ENCODE data around the gene SCP2D1.

The SCP2D1 gene

GRCh38 chr20:18815194-18815942, 1.8 kb downstream of the SCP2D1 start:
- DNase-seq (ENCODE audit: low read depth), result no peak

GRCh38 chr20:18822832-18823231, 9.2 kb downstream of the SCP2D1 start:
- DNase-seq (ENCODE audit: low read depth), result no peak

DNA sequence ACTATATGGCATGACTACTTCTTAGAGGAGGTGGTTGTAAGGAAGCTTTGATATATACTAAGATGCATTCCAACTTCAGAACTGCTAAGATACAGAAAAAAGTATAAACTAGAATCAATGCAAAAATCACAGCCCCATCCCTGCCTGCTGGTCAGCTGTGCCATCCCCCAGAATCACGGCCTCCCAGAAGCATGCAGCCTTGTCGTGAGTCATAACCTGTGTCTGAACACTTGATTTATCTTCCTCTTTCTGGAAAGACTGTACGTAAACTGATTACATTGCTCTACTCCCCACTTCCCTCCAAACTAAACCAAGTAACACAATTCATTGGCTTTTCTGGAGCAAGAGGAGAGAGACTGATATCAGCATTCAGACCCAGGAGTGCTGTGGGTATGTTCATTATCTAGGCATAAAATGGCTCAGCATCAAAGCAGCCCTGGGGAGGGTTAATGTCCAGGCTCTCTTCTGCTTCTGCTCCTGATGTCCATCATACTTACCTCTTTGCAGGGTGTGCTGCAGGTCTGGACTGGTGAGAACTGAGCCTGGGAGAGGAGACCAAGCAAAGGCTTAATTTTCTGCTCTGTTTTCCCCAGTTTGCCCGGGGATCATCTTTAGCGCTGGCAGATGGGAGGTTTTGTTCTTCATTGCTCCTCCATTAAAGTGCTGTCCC, 18.4 kb downstream of the SCP2D1 start:
- DNase-seq (ENCODE audit: low read depth), result peak; percentile 9

DNA sequence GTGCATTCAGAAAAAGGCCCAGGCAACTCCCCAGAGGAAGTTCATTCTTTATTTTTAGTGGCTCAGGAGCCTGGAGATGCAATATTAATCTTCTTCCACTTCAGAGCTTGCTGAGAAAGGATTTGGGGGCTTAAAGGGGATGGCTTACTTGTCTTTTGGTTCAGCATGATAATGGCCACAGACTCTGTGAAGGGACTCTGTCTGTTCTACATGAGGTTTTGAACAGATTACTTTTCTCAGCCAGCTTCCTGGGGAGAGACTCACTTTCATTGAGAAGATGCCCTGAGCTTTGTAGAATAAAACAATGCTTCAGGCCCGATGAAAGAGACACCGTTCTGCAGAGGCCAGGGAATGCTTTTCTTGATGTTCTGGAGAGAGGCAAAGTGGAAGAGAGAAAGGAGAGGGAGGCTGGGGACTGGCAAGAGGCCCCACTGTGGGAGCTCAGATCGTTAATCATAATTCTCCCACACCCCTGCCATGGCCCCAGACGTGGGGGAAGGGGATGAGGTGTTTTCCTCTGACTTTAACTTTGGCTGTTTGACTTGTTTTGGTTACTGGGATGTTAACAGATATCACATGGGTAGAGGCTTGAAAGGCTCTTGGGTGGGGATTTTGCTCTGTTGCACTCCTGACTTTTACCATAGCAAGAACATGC, 19.1 kb downstream of the SCP2D1 start:
- DNase-seq (ENCODE audit: low read depth), result no peak

GRCh38 chr20:18835466-18836256, 22.1 kb downstream of the SCP2D1 start:
- DNase-seq (ENCODE audit: low read depth), result no peak

DNA sequence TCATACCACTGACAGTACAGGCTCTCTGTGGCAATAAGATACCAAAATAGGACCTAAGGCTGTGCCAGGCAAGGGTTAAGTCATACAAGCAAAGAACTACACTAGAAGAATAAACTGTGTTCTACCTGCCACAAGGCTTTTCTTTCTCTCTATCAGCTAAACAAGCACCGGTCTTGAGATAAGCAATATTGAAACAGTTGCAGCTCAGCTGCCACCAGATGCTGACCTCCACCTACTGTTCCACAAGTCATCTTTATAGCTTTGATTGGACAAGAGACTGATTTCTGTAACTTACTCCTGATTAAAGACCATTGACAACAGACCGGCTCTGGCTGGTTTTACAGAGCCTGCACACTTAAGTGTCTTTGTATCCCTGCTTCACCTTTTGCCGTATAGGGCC, 24.1 kb downstream of the SCP2D1 start:
- DNase-seq (ENCODE audit: low read depth), result no peak

- no peak for DNase-seq (ENCODE audit: low read depth)
Measured at GRCh38 chr20:18839507-18840247, 26.1 kb downstream of the SCP2D1 start.

DNA sequence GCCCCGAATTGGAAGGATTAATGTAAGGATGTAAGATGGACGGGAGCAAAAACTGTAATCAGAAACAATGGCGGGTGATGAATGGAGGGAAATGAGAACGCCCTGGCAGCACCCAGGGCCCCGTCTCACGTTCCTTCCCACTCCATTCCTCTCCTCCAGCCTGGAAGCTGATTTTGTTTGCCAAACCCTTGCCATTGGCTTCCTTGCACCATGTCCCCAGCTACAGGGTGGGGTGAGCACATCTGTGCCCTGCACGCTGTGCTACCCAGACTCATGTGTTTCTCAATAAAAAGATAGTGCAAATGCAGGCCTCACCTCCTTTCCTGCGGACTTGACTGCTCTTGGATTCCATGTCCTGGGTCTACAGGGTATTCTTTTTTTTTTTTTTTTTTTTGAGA, 26.7 kb downstream of the SCP2D1 start:
- no peak for DNase-seq (ENCODE audit: low read depth)

DNA sequence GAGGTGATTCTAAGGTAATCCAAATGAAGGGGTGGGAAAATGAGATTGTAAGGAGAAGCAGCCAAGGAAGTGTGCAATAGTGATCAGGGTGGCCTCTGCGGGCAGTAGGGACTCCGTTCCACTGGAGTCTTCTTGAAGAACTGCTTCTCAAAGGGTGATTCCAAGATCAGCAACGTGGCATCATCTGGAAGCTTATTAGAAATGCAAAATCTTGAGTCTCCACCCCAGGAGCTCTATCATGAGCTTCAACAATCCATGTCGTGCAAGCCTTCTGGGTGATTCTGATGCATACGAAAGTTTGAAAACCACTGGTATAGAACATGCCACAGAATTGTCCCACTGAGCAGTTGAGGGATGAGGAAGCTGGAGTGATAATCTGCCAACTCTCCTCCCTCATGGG, 31.4 kb downstream of the SCP2D1 start:
- DNase-seq (ENCODE audit: low read depth), result no peak

DNA sequence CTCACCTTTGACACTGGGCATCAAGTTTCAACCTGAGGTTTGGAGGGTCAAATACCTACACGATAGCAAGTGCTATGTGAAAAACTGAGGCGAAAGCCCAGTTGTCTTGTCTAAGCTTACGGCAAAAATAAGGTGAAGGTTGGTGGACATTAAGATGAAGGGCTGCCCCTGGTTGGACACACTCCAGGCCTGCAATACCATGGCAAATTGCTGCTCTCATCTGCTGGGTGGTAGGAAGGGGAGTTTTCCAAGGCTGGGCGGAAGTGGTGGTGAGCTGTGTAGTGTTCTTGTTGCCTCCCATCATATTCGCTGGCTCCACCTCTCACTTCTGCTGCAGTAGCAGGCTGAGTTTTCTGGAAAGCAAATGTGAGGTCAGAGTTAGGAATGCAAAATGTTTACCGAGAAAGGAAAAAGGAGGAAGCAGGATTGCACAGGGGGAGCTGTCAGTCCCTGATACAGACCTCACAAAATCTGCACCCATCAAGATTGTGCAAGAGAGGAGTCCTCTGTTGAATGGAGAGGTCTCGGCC, 33.7 kb downstream of the SCP2D1 start:
- DNase-seq (ENCODE audit: low read depth), result no peak

DNA sequence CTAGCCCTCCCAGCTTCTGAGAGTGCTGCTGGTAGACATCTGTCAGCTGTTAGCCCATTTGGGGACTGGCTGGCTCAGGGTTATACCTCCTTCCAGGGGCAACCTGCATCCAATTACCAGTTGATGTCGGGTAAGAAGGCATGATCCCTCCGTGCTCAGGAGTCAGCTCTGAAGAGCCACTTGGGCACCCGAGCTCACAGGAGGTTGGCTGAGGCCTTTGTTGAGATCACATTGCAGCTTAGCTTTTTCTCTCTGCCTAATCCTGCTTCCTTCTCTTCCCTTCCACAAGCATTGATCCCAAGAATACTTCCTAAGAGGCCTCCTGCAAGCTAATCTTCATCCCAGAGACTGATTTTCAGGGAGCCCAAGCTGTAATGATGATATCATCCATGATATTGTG, 35.5 kb downstream of the SCP2D1 start:
- no peak for DNase-seq (ENCODE audit: low read depth)

DNA sequence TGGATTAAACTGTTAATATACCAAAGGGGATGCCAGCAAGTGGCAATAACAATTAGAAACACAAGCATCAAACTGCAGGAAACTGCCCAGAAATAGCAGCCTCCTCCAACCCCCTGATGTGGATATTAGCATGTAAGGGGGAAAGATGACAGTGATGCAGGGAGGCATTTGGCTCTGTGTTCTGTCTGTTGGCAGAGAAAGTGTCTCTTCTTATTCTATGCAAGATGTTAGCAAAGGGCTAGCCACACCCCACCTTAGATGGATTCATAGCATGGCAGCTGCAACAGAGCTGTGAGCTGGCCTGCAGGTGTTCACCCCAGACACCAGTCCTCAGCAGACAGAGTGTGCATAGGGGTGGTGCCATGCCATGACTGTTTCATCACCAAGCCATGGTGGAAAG, 38.0 kb downstream of the SCP2D1 start:
- DNase-seq (ENCODE audit: low read depth), result no peak

GRCh38 chr20:18852318-18852717, 38.7 kb downstream of the SCP2D1 start:
- no peak for DNase-seq (ENCODE audit: low read depth)

DNA sequence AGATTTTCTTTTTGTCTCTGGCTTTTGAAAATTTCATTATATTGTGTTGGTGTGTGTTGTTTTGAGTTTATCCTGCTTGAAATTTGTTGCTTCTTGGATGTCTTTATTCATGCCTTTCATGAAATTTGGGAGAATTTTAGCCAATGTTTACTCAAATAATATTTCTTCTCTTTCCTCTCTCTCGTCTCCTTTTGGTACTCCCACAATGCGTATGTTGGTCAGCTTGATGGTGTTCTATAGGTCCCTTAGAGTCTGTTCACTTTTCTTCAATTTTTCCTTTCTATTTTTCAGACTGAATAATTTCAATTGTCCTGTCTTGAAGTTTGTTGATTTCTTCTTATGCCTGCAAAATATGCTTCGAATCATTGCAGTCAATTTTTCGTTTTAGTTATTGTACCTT, 39.6 kb downstream of the SCP2D1 start:
- DNase-seq (ENCODE audit: low read depth), result no peak

DNA sequence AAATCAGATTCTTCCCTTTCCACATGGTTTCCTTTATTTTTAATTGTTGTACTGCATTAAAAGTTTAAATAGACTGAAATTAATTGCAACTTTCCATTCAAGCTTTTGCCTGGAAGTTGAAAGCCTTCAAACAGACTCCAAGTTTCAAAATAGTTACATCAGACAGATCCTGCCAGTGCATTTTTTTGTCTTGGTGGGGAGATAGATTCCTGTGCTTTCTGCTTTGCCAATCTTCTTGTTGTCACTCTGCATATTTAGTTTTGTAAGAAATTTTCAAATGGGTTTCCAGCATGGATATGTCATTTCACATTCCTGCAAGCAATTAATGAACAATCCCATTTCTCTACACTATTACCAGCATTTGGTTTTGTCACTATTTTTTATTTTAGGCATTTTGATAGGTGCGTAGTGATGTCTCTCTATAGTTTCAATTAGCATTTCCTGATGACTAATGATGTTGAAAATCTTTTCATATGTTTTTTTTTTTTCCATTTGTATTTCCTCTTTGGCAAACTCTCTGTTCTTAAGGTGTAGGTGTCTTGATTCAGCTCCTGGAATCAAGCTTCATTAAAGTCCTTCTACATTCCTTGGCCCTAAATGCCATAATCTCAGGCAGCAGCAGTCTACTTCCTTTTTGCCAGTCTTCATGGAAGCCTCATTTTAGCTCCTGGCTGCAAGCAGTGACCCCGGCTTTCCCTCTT, 40.5 kb downstream of the SCP2D1 start:
- peak; percentile 3 for DNase-seq (ENCODE audit: low read depth)

- no peak for DNase-seq (ENCODE audit: low read depth)
Measured at GRCh38 chr20:18855882-18856281, 42.3 kb downstream of the SCP2D1 start.

DNA sequence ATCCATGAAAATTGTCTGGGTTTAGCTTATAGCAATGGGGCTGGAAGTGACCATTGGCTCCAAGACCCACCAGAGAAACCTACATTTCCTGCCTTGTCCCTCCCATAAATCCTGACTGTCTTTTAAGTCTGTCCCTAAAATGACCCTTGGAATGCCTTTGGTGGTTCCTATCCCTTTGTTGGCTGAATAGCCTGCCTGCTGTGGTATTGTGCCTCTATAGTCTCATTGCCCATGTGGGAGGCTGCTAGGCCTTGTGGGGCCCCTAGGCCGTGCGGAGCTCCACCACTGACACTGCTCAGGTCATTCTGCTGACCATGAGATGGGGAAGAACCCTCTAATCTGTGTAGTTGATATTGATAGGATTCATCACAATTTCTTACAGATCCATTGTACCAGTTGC, 43.3 kb downstream of the SCP2D1 start:
- DNase-seq (ENCODE audit: low read depth), result no peak

DNA sequence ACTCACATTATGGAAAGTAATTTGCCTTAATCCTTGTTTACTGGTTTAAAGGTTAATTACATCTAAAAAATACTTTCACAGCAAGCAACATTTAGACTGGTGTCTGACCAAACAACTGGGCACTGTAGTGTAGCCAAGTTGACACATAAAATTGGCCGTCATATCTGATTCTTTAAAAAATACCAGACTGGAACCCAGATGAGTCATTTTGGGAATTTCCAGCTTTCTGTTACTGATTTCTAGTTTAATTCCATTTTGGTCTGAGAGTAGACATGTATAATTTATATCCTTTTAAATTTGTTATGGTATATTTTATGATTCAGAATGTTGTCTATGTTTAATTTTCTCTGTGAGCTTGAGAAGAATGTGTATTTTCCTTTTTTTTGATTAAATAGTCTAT, 44.1 kb downstream of the SCP2D1 start:
- peak; percentile 31 for DNase-seq (ENCODE audit: low read depth)

DNA sequence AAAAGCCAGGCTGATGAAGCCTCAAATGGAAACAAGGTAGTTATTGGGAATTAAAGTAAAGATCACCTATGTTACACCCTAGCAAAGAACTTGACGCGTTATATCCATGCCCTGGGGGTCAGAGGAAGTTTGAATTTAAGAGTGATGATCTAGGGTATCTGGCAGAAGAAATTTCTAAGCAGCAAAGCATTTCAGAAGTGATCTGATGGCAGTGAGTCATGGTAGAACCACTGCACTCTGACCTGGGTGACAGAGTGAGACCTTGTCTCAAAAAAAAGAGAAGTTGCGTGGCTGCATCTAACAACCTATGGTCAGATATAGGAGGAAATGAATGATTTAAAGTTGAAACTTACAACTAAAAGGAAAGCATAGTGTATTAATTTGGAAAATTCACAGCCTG, 45.2 kb downstream of the SCP2D1 start:
- DNase-seq (ENCODE audit: low read depth), result no peak
